GM21515 (cell line): ENCODE measurements around the gene ANKS6.

Experiments
- ATAC-seq: cut with Tn5 transposase; IDR thresholded peaks from one replicate; pipeline ENCODE4 v1.9.1; 2021; ENCODE audit not compliant: unreplicated experiment

ANKS6 gene

GRCh38 chr9:98738741-98739140 lies 57.6 kb downstream of the ANKS6 start:
- ATAC-seq: no peak

- ATAC-seq: no peak
Measured at GRCh38 chr9:98736226-98736625, 60.1 kb downstream of the ANKS6 start.

- no peak for ATAC-seq
Measured at GRCh38 chr9:98732801-98733200, 63.6 kb downstream of the ANKS6 start.

- ATAC-seq: no peak
Measured at GRCh38 chr9:98732091-98732490, 64.3 kb downstream of the ANKS6 start.

- ATAC-seq: no peak
Measured at GRCh38 chr9:98730871-98731270, 65.5 kb downstream of the ANKS6 start.

- ATAC-seq: no peak
Measured at GRCh38 chr9:98728500-98728899, 67.9 kb downstream of the ANKS6 start.

GRCh38 chr9:98727428-98727827 lies 68.9 kb downstream of the ANKS6 start:
- ATAC-seq: no peak

GRCh38 chr9:98726735-98727134 lies 69.6 kb downstream of the ANKS6 start:
- ATAC-seq: no peak

- no peak for ATAC-seq
Measured at GRCh38 chr9:98724810-98725530, 71.4 kb downstream of the ANKS6 start.

- ATAC-seq: no peak
Measured at GRCh38 chr9:98721643-98722042, 74.7 kb downstream of the ANKS6 start.

GRCh38 chr9:98720402-98720801 lies 76.0 kb downstream of the ANKS6 start:
- ATAC-seq: no peak

GRCh38 chr9:98719055-98719454 lies 77.3 kb downstream of the ANKS6 start:
- no peak for ATAC-seq

GRCh38 chr9:98714833-98715232 lies 81.5 kb downstream of the ANKS6 start:
- ATAC-seq: no peak

GRCh38 chr9:98712987-98713386 lies 83.4 kb downstream of the ANKS6 start:
- ATAC-seq: no peak

- ATAC-seq: no peak
Measured at GRCh38 chr9:98709968-98710965, 86.1 kb downstream of the ANKS6 start.

- no peak for ATAC-seq
Measured at GRCh38 chr9:98708933-98709911, 87.1 kb downstream of the ANKS6 start, which contains the start of gene GABBR2. TSS of gene GABBR2 (minus strand) at chr9:98708935. CDS start at chr9:98708737, 198 bp downstream.

GRCh38 chr9:98708103-98708932 lies 88.0 kb downstream of the ANKS6 start:
- ATAC-seq: no peak

GRCh38 chr9:98707166-98708102 lies 88.9 kb downstream of the ANKS6 start:
- no peak for ATAC-seq
